ENCODE measurements around the gene ZNF823. TPM values are rescaled to one million over a fixed set of nuclear protein-coding genes. Genes with fewer than 3 reads are reported as not detected.

ZNF823 gene
- total RNA-seq, result 3.1 and 4.3 TPM in 2 replicates

GRCh38 chr19:11738746-11739620 is at the start of gene ZNF823:
Gene ZNF823 (minus strand): TSS chr19:11738946. CDS start chr19:11738819, 127 bp downstream.

DNA sequence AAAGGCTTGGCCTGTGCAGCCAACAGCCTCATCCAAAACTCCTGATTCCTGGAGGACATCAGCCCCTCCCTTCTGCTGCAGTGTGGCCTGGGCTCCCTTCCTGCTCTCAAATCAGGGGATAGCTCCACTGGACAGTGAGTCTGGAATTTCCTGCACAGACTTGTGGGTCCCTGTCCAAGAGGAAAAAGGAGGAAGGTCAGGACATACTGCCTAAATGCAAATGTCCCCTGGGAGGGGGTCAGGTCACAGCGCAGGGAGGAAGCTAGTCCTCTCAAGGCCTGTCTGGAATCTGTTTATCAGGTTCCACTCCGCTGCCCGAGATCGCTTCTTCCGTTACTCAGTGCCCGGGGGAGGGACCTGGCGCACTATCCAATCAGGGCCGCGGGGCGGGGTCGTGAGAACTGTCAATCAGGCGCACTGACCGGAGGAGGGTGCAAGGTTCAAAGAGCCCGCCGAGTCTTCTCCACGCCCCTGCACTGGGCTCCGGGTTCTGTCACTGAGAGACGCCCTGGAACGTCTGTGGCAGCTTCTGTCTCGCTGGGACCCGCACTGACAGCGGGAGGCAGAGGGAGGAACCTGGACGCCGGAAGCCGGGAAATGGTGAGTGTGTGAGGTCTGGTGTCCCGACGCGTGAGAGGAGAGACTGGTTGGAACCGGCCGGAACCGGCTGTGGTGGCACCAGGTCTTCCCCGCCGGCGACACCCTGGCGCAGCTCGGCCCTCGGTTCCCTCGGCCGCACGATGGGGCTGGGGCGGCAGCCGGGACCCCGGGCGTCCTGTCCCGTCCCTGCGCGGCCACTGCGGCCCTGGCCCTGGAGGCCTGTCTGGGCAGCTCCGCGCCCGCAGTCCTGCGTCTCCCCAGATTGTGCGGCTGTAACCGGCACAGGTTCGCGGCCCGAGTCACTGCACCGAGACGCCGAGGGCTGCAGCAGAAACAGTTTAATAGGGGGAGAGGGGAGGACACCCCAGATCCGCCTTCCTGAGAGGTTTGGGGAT is 28.1 kb upstream of the ZNF823 start, which contains the start of gene ZNF441:
ZNF441 (plus strand) TSS at position 404 of the 995 bp plus-strand sequence; CDS start at position 598, 194 bp downstream.

Other genes with a start within 250 kb of the ZNF823 start
- 4.0 and 6.4 TPM in 2 replicates for gene ZNF653, start 233.1 kb downstream of the ZNF823 start, total RNA-seq
- gene ECSIT, start 209.8 kb downstream of the ZNF823 start, total RNA-seq, result 27.7 and 43.3 TPM in 2 replicates
- 7.5 and 16.5 TPM in 2 replicates for gene CNN1, start 200.1 kb downstream of the ZNF823 start, total RNA-seq
- 29.4 and 41.2 TPM in 2 replicates for gene ELOF1, start 179.7 kb downstream of the ZNF823 start, total RNA-seq
- 1.3 and 2.0 TPM in 2 replicates for gene ACP5, start 161.3 kb downstream of the ZNF823 start, total RNA-seq
- gene ZNF627, start 141.5 kb downstream of the ZNF823 start, total RNA-seq, result 19.0 and 19.3 TPM in 2 replicates
- 12.9 and 14.9 TPM in 2 replicates for gene ZNF441, start 28.1 kb upstream of the ZNF823 start, total RNA-seq
- 3.0 and 3.3 TPM in 2 replicates for gene ZNF491, start 59.6 kb upstream of the ZNF823 start, total RNA-seq
- 7.5 and 7.7 TPM in 2 replicates for gene ZNF440, start 75.3 kb upstream of the ZNF823 start, total RNA-seq
- gene ZNF439, start 109.8 kb upstream of the ZNF823 start, total RNA-seq, result 5.8 and 6.0 TPM in 2 replicates
- gene ZNF69, start 148.8 kb upstream of the ZNF823 start, total RNA-seq, result 3.4 and 3.6 TPM in 2 replicates
- gene ZNF700, start 186.2 kb upstream of the ZNF823 start, total RNA-seq, result 7.6 and 7.8 TPM in 2 replicates
- 1.3 and 2.3 TPM in 2 replicates for gene ZNF763, start 226.1 kb upstream of the ZNF823 start, total RNA-seq